Liver (tissue), 9 donors: Measurements from ENCODE around the gene LPO. TPM values are rescaled to one million over a fixed set of nuclear protein-coding genes. Genes with fewer than 3 reads are reported as not detected.

Source experiments
- DNase-seq: peaks from one replicate; pipeline ENCODE4 v3.0.0-alpha.2; 2017; ENCODE audit warnings: low spot score
- H3K27ac ChIP-seq, 2 donors: one replicate each; pipeline ENCODE4 v1.7.0; 2013; ENCODE audit warnings: inconsistent platforms in 2 of 2, low read length in 2 of 2, control low read depth in 1 of 2, low read depth in 1 of 2, mild to moderate bottlenecking in 1 of 2
- H3K27me3 ChIP-seq, 4 donors: one replicate each; pipeline versions ENCODE4 v1.6.1 to v1.7.0; 2013; ENCODE audit warnings: low read length in 3 of 4, inconsistent platforms in 1 of 4, mild to moderate bottlenecking in 1 of 4, moderate library complexity in 1 of 4; ENCODE audit not compliant: control insufficient read depth in 4 of 4, insufficient read depth in 4 of 4
- H3K36me3 ChIP-seq, 4 donors: one replicate each; pipeline versions ENCODE4 v1.6.1 to v1.7.0; 2013; ENCODE audit warnings: low read length in 3 of 4, mild to moderate bottlenecking in 3 of 4, low read depth in 1 of 4, moderate library complexity in 1 of 4; ENCODE audit not compliant: control insufficient read depth in 4 of 4, insufficient read depth in 3 of 4
- H3K4me1 ChIP-seq, 4 donors: one replicate each; pipeline versions ENCODE4 v1.6.1 to v1.7.0; 2013; ENCODE audit warnings: low read length in 3 of 4, mild to moderate bottlenecking in 3 of 4, moderate library complexity in 1 of 4; ENCODE audit not compliant: control insufficient read depth in 4 of 4, insufficient read depth in 4 of 4
- H3K4me3 ChIP-seq, 3 donors: one replicate each; pipeline versions ENCODE4 v1.6.1 to v1.7.0; 2013; ENCODE audit warnings: low read length in 3 of 3, control low read depth in 1 of 3, low read depth in 1 of 3, mild to moderate bottlenecking in 1 of 3
- H3K9ac ChIP-seq, 2 donors: one replicate each; pipeline ENCODE4 v1.7.0; 2013; ENCODE audit warnings: low read length in 2 of 2, mild to moderate bottlenecking in 2 of 2, moderate library complexity in 2 of 2, control low read depth in 1 of 2, low read depth in 1 of 2
- H3K9me3 ChIP-seq, 4 donors: one replicate each; pipeline versions ENCODE4 v1.6.1 to v1.7.0; 2013; ENCODE audit warnings: low read length in 3 of 4; ENCODE audit not compliant: control insufficient read depth in 4 of 4
- EGR1 ChIP-seq, 2 donors: IDR thresholded peaks; 2 replicates each; pipeline ENCODE4 v1.6.1; 2016 to 2018; ENCODE audit warnings: antibody characterized with exemption in 2 of 2, low read depth in 2 of 2
- FOXA1 ChIP-seq: IDR thresholded peaks from 2 replicates; pipeline ENCODE4 v1.6.1; 2016; ENCODE audit warnings: antibody characterized with exemption
- FOXA2 ChIP-seq: IDR thresholded peaks from 2 replicates; pipeline ENCODE4 v1.6.1; 2016; ENCODE audit warnings: antibody characterized with exemption
- HNF4A ChIP-seq, 2 donors: conservative IDR thresholded peaks; 2 replicates each; pipeline ENCODE4 v1.6.1; 2016; ENCODE audit warnings: antibody characterized with exemption in 2 of 2, mild to moderate bottlenecking in 2 of 2
- HNF4G ChIP-seq: IDR thresholded peaks from 2 replicates; pipeline ENCODE4 v1.6.1; 2016; ENCODE audit warnings: antibody characterized with exemption
- JUND ChIP-seq, 2 donors: IDR thresholded peaks; 2 replicates each; pipeline ENCODE4 v1.6.1; 2016; ENCODE audit warnings: antibody characterized with exemption in 2 of 2
- MAX ChIP-seq: IDR thresholded peaks from 2 replicates; pipeline ENCODE4 v1.6.1; 2016; ENCODE audit warnings: antibody characterized with exemption
- NR2F2 ChIP-seq: IDR thresholded peaks from 2 replicates; pipeline ENCODE4 v1.6.1; 2016; ENCODE audit warnings: antibody characterized with exemption
- RAD21 ChIP-seq, 2 donors: IDR thresholded peaks; 2 replicates each; pipeline ENCODE4 v1.6.1; 2016; ENCODE audit warnings: antibody characterized with exemption in 2 of 2, mild to moderate bottlenecking in 2 of 2
- REST ChIP-seq: IDR thresholded peaks from 2 replicates; pipeline ENCODE4 v1.6.1; 2016; ENCODE audit warnings: antibody characterized with exemption, mild to moderate bottlenecking
- RXRA ChIP-seq, 2 donors: IDR thresholded peaks; 2 replicates each; pipeline ENCODE4 v1.6.1; 2017 to 2018; ENCODE audit warnings: antibody characterized with exemption in 2 of 2, mild to moderate bottlenecking in 1 of 2
- SP1 ChIP-seq: IDR thresholded peaks from 2 replicates; pipeline ENCODE4 v1.6.1; 2018; ENCODE audit warnings: antibody characterized with exemption, mild to moderate bottlenecking
- TAF1 ChIP-seq: conservative IDR thresholded peaks from 2 replicates; pipeline ENCODE4 v1.6.1; 2016; ENCODE audit warnings: antibody characterized with exemption, mild to moderate bottlenecking
- YY1 ChIP-seq: IDR thresholded peaks from 2 replicates; pipeline ENCODE4 v1.6.1; 2016; ENCODE audit warnings: antibody characterized with exemption, mild to moderate bottlenecking
- WGBS: extraction: QIAGEN DNeasy Blood & Tissue Kit; methylation state at CpG from one replicate; pipeline ENCODE4 v1.1.7; 2013; 5-methylcytosine and 5-hydroxymethylcytosine counted together
- polyA plus RNA-seq, 2 donors: library from polyadenylated mRNA; stranded (reverse) in 1 of 2; unstranded in 1 of 2; fragments of 200-250 nt in 1 of 2; fragments of >200 nt in 1 of 2; fragmentation: Nextera tagmentation in 1 of 2; extraction: Ambion mirVana in 1 of 2; gene quantifications; one replicate each; pipeline versions ENCODE4 v1.2.1 to v1.2.3, GENCODE V29; 2013 to 2015
- total RNA-seq, 2 donors: library from RNA; depleted of rRNA; stranded (reverse); fragments of >200 nt; gene quantifications; one replicate each; pipeline ENCODE4 v1.2.3, GENCODE V29; 2014
- TF ChIP-seq, protein P1 (sequence below): IDR thresholded peaks from 2 replicates; pipeline ENCODE4 v1.6.1; 2016; ENCODE audit warnings: antibody characterized with exemption
- TF ChIP-seq, protein P2 (sequence below): IDR thresholded peaks from 2 replicates; pipeline ENCODE4 v1.6.1; 2016; ENCODE audit warnings: antibody characterized with exemption
- donor health status: healthy.
- donor health status: healthy.
- donor health status: healthy.
- donor health status: healthy.
- donor health status: healthy.

Gene LPO
- total and polyA plus RNA-seq, 4 donors, result not detected

DNA sequence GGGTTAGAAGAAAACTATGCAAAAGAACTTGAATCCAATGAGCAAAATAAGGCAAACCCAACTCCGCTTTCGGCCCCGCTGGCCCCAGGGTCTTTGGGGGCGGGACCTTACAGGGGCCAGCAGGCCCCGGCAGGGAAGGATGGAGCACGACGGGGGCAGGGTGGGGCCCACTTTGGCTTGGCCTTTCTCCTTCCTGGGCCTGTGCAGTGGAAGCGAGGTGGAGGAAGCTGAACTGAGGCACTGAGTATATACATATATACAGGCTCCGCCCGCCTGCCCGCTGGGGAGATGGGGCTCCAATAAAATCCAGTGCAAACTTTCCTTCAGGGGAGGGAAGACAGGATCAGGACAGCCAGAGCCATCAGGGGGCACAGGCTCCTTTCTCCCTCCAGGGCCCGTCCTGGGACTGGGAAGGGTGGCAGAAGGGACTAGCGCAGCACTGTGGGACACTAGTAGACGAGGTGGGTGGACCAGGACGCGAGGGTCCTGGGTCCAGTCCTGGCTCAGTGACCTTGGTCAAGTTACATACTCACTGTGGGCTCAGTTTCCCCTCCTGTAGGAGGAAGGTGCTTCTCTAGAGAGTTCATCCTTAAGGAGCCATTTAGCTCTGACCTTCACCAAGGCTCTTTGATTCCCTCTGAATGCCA lies 63.2 kb downstream of the LPO start:
- Histone ChIP-seq H3K27ac (no peak overlapping the region), H3K27me3 (no peaks in the 10 kb centered on the region), H3K36me3 (no peaks in the 10 kb centered on the region), H3K4me3 (no peak overlapping the region), H3K9ac (no peak overlapping the region), H3K4me1 (no peaks in the 10 kb centered on the region), H3K9me3 (no peaks in the 10 kb centered on the region)
- no peak for TF ChIP-seq NR2F2
- TF ChIP-seq TAF1, result no peak
- TF ChIP-seq MAX, result no peak
- no peak for TF ChIP-seq RAD21 (IDR thresholded peaks at IDR 0.05)
- no peak for TF ChIP-seq FOXA1
- 89% methylated on average over 16 of the region's 16 CpGs for WGBS
- no peak for DNase-seq

DNA sequence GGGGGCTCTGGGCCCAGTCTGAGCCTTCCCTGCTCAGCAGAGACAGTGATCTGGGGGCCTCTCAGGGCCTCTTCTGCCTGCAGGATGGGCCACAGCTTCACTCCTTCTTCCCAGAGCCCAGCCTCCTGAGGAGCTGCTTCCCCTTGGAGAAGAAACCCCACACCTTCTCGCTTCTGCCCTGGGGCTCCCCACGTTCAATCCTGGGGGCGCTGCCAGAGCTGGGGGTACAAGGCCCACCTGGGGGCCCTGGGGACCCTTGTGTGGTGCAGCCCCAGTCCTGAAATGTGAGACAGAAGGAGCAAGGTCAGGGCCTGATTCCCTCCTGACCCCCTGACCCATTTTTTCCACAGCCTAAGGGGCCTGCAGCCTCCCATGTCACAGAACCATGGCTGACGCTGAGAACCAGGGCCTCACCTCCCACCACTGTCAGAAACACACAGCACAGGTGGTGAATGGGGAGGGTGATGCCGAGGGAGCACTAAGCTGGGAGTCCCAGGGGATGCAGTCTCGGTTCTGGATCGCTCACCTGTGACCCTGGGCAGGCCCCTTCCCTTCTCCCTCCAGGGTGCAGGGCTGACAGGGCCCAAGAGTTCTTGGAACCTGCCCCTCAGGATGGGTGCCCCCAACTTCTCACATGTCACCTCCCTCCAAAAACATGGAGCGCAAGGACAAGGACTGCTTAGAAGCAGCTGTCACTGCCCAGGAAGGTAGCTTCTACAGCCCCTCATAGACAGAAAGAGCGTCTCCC lies 64.0 kb downstream of the LPO start:
- Histone ChIP-seq H3K4me1 (no peaks in the 10 kb centered on the region), H3K9ac (no peak overlapping the region), H3K9me3 (no peaks in the 10 kb centered on the region), H3K36me3 (no peaks in the 10 kb centered on the region), H3K4me3 (no peak overlapping the region), H3K27me3 (no peaks in the 10 kb centered on the region), H3K27ac (no peak overlapping the region)
- WGBS, result 94% methylated on average over 9 of the region's 9 CpGs
- no peak for TF ChIP-seq FOXA2
- TF ChIP-seq JUND (IDR thresholded peaks at IDR 0.05), result no peak
- TF ChIP-seq REST, result no peak
- TF ChIP-seq RAD21 (IDR thresholded peaks at IDR 0.05), result no peak
- no peak for TF ChIP-seq MAX
- no peak for TF ChIP-seq YY1
- no peak for DNase-seq

DNA sequence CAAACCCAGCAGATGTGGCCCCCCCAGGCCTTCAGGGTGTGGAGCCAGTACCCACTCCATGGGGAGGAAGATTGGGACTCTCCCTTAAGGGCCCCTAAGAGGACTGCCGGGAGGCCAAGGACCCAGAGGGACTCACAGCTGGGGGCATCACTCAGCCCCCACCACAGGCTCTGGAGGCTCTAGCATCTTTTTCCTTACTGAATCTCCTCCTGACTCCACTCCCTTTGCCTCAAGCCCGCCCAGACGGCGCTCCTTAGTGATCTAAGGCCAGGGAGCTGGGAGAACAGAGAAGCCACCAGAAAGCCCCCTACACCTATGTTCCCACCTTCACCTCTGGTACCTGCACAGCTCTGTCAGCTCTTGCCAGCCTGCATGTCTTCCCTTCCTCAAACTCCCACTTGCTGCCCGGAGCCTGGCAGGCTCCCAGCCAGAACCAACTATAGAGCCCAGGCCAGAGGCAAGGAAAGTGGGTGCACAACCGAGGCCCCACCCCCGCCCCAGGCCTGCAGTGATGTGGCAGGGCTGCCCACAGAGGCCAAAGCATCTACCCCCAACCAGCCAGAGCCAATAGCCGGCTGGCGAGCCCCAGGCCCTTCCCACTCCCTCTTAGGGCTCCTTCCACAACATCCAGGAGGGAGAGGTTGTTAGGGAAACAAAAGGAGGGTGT lies 64.7 kb downstream of the LPO start:
- 91% methylated on average over 9 of the region's 9 CpGs for WGBS
- H3K36me3 ChIP-seq, result no peaks in the 10 kb centered on the region
- DNase-seq, result peak; percentile 20
- no peaks in the 10 kb centered on the region for H3K9me3 ChIP-seq
- H3K4me3 ChIP-seq, result no peak overlapping the region
- H3K27me3 ChIP-seq, result no peaks in the 10 kb centered on the region
- H3K4me1 ChIP-seq, result no peaks in the 10 kb centered on the region
- H3K9ac ChIP-seq, result no peak overlapping the region
- H3K27ac ChIP-seq, result no peak overlapping the region
- TF ChIP-seq, protein P1, sequence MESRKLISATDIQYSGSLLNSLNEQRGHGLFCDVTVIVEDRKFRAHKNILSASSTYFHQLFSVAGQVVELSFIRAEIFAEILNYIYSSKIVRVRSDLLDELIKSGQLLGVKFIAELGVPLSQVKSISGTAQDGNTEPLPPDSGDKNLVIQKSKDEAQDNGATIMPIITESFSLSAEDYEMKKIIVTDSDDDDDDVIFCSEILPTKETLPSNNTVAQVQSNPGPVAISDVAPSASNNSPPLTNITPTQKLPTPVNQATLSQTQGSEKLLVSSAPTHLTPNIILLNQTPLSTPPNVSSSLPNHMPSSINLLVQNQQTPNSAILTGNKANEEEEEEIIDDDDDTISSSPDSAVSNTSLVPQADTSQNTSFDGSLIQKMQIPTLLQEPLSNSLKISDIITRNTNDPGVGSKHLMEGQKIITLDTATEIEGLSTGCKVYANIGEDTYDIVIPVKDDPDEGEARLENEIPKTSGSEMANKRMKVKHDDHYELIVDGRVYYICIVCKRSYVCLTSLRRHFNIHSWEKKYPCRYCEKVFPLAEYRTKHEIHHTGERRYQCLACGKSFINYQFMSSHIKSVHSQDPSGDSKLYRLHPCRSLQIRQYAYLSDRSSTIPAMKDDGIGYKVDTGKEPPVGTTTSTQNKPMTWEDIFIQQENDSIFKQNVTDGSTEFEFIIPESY, result no peak
- TF ChIP-seq HNF4G (no peak), FOXA2 (no peak), RXRA (IDR thresholded peaks at IDR 0.05) (no peak), SP1 (no peak), HNF4A (conservative IDR thresholded peaks at IDR 0.05) (no peak), YY1 (no peak), TAF1 (no peak), EGR1 (IDR thresholded peaks at IDR 0.05; ENCODE audit: low read depth in 2 of 2) (no peak), REST (no peak), FOXA1 (no peak)
- TF ChIP-seq, protein P2, sequence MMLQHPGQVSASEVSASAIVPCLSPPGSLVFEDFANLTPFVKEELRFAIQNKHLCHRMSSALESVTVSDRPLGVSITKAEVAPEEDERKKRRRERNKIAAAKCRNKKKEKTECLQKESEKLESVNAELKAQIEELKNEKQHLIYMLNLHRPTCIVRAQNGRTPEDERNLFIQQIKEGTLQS, result no peak
